GM12864 (cell line): ENCODE results near the gene ZNF763.
"Not testable (repeated sequence)": the region's sequence is repeated elsewhere in the genome, so short reads cannot be mapped to it uniquely, and the experiment has no call there.

Experiments
- DNase-seq: peaks from one replicate; pipeline ENCODE4 v3.0.0-alpha.2; 2011; ENCODE audit warnings: low read depth
- H3K4me3 ChIP-seq: 2 replicates; pipeline ENCODE4 v1.5.1; 2011; ENCODE audit warnings: mild to moderate bottlenecking, low read depth, low read length, control low read depth
- TF ChIP-seq, protein P1 (sequence below): IDR thresholded peaks from 2 replicates; pipeline ENCODE4 v1.5.1; 2011; ENCODE audit warnings: low read depth, mild to moderate bottlenecking, moderate library complexity, low read length, control low read depth, inconsistent platforms; ENCODE audit errors: missing control alignments

ZNF763 gene

DNA sequence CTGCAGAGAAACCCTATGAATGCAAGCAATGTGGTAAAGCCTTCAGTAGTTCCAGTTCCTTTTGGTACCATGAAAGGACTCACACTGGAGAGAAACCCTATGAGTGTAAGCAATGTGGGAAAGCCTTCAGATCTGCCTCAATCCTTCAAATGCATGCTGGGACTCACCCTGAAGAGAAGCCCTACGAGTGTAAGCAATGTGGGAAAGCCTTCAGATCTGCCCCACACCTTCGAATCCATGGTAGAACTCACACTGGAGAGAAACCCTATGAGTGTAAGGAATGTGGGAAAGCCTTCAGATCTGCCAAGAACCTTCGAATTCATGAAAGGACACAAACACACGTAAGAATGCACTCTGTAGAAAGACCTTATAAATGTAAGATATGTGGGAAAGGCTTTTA, 14.7 kb downstream of the ZNF763 start:
- no peak for DNase-seq
- H3K4me3 ChIP-seq, result no peak overlapping the region
- TF ChIP-seq, protein P1, sequence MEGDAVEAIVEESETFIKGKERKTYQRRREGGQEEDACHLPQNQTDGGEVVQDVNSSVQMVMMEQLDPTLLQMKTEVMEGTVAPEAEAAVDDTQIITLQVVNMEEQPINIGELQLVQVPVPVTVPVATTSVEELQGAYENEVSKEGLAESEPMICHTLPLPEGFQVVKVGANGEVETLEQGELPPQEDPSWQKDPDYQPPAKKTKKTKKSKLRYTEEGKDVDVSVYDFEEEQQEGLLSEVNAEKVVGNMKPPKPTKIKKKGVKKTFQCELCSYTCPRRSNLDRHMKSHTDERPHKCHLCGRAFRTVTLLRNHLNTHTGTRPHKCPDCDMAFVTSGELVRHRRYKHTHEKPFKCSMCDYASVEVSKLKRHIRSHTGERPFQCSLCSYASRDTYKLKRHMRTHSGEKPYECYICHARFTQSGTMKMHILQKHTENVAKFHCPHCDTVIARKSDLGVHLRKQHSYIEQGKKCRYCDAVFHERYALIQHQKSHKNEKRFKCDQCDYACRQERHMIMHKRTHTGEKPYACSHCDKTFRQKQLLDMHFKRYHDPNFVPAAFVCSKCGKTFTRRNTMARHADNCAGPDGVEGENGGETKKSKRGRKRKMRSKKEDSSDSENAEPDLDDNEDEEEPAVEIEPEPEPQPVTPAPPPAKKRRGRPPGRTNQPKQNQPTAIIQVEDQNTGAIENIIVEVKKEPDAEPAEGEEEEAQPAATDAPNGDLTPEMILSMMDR, result no peak

DNA sequence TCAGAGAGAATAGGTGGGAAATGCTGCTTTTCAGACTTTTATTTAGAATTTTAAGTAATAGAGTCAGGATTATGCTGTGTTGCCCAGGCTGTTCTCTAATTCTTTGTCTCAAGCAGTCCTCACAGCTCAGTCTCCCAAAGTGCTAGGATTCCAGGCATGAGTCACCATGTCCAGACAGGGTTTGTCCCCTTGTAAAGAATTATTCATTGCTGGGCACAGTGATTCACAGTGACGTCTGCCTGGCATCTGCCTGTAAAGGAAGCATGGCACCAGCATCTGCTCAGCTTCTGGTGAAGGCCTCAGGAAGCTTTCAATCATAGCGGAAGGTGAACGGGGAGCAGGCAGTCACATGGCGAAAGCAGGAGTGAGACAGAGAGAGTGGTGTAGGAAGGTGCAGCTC, 17.7 kb downstream of the ZNF763 start:
- TF ChIP-seq, protein P1, result no peak
- no peak for DNase-seq
- no peak overlapping the region for H3K4me3 ChIP-seq

DNA sequence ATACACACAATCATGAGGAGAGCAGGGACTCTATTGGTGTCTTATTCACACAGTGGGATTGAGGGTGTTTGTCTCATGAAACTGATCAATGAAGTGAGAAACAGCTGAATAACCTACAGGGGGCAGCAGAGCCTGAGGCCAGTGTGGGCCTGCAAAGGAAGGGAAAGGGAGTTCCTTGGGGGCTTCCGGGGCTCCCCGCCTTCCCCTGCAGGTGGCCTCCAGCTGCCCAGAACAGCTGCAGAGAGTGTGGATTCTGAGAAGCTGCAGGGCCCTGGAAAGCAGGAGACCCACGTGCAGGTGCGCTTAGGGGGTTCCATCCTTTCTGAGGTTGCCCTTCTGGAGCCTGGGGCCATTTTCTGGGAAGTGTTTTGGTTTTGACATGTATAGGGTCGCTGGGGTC, 20.1 kb downstream of the ZNF763 start:
- no peak overlapping the region for H3K4me3 ChIP-seq
- TF ChIP-seq, protein P1, result peak; percentile 42
- no peak for DNase-seq

DNA sequence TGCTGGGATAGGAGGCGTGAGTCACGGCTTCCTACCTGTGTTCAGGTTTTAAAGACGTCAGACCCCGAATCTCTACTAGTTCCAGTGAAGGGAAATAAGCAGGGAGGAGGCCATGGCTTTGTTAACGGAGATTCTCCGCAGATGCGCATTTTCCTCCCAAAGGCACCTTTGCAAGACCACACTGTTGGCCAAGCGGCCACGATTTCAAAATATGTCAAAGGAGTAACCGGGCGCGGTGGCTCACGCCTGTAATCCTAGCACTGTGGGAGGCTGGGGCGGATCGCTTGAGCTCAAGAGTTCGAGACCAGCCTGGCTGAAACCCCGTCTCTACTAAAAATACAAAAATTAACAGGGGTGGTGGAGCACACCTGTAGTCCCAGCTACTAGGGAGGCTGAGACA, 21.9 kb downstream of the ZNF763 start:
- TF ChIP-seq, protein P1, result no peak
- no peak overlapping the region for H3K4me3 ChIP-seq
- DNase-seq, result no peak

DNA sequence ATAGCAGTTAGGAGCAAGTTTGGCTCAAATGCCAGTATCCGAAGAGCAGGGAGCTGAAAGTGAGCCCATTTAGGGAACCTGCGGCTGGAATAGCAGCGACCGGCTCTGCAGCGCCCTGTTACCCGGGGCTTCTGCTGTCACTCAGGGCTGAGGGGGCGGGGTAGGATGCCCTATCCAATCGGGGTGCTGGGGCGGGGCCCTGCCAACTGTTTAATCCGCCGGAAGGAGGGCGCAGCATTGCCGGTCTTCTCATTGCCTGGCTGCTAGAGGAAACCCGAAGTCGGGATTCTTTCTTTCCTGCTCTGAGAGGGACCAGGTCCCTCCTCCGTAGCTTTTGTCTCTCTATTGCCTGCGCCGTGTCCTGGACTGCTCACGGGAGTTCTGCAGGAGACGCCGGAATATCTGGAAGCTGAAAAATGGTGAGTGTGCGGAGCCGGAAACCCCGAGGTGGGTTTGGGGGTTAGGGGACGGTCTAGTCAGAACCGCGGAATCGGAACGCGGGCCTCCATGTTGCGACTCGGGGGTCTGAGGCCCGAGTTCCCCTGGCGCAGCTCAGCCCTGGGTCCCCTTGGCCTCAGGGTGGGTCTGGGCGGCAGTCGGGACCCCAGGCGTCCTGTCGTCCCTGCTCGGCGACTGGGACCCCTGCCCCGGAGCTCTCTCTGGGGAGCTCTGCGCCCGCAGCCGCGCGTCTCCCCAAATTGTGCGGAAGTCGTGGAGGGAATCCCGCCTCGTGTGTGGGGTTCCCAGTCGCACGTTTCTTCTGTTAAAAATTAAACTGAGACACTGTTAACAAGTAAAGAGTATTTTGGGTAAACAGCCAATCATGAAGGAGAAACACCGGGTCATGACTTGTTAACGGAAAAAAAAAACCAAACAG, 22.8 kb downstream of the ZNF763 start:
- TF ChIP-seq, protein P1, result no peak
- peak; percentile 85 for DNase-seq
- peak overlapping the region; percentile 90 for H3K4me3 ChIP-seq

DNA sequence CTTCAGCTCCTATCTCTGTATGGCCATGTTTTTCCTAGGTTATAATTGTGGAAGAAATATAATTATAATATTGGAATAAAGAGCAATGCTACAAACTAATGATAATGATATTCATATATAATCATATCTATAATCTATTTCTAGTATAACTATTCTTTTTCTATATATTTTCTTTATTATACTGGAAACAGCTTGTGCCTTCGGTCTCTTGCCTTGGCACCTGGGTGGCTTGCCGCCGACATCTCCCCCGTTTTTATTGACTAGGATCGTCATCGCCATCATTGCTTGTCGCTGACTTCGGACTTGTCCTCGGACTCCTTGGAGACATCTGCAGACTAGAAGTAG, 24.2 kb downstream of the ZNF763 start:
- DNase-seq, result no peak
- H3K4me3 ChIP-seq, result peak overlapping the region; percentile 90; the same call in 1 of the 2 replicates
- TF ChIP-seq, protein P1, result no peak

DNA sequence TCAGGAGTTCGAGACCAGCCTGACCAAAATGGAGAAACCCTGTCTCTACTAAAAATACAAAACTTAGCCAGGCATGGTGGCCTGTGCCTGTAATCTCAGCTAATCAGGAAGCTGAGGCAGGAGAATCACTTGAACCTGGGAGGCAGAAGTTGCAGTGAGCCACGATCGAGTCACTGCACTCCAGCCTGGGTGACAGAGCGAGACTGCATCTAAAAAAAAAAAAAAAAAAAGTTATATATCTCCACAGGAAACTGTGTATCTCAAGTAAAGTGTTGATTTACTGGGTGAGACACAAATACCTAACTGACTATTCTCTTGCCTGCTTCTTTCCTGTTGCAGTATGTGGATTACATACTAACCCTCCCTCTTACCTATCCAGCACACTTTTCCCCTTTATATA, 27.1 kb downstream of the ZNF763 start:
- not testable (repeated sequence) for DNase-seq, H3K4me3 ChIP-seq
